NCI-H2227 treated with DMSO at 0.1 percent for 48 hours (cell line): ENCODE data around the gene PPM1G.
"Not testable (repeated sequence)": the region's sequence is repeated elsewhere in the genome, so short reads cannot be mapped to it uniquely, and the experiment has no call there.

ENCODE experiments used
- DNase-seq: peaks from one replicate; lab custom pipeline; 2025; lab: John Stamatoyannopoulos, UW

The PPM1G gene

GRCh38 chr2:27375513-27376099 lies 33.8 kb downstream of the PPM1G start:
- no peak for DNase-seq

- DNase-seq = no peak
Measured at GRCh38 chr2:27373567-27373966, 35.8 kb downstream of the PPM1G start.

- DNase-seq = no peak
Measured at GRCh38 chr2:27372937-27373336, 36.5 kb downstream of the PPM1G start.

GRCh38 chr2:27370816-27371620 lies 38.4 kb downstream of the PPM1G start:
- DNase-seq = peak; percentile 25

- peak; percentile 98 for DNase-seq
Measured at GRCh38 chr2:27370026-27370815, 39.2 kb downstream of the PPM1G start, which contains the start of the genes EIF2B4 and SNX17. EIF2B4 (minus strand) TSS chr2:27370338; CDS start chr2:27370314, 24 bp downstream. SNX17 (plus strand) TSS chr2:27370616; CDS start chr2:27370744, 128 bp downstream.

GRCh38 chr2:27369471-27370025 lies 39.8 kb downstream of the PPM1G start:
- DNase-seq = peak; percentile 54

- DNase-seq = no peak
Measured at GRCh38 chr2:27363933-27364332, 45.5 kb downstream of the PPM1G start.

- no peak for DNase-seq
Measured at GRCh38 chr2:27362678-27363420, 46.5 kb downstream of the PPM1G start.

GRCh38 chr2:27356382-27357181 lies 52.8 kb downstream of the PPM1G start, which contains the start of gene GTF3C2:
GTF3C2 (minus strand) TSS chr2:27356764; CDS start chr2:27343554, 13,210 bp downstream.
- peak; percentile 98 for DNase-seq

GRCh38 chr2:27356056-27356381 lies 53.4 kb downstream of the PPM1G start:
- no peak for DNase-seq

GRCh38 chr2:27354597-27354927 lies 54.8 kb downstream of the PPM1G start:
- no peak for DNase-seq

- DNase-seq = no peak
Measured at GRCh38 chr2:27353762-27354596, 55.4 kb downstream of the PPM1G start.

- not testable (repeated sequence) for DNase-seq
Measured at GRCh38 chr2:27353386-27353761, 56.0 kb downstream of the PPM1G start.

- no peak for DNase-seq
Measured at GRCh38 chr2:27351802-27352598, 57.4 kb downstream of the PPM1G start.

- no peak for DNase-seq
Measured at GRCh38 chr2:27350106-27350693, 59.2 kb downstream of the PPM1G start.

GRCh38 chr2:27347641-27348040 lies 61.8 kb downstream of the PPM1G start:
- no peak for DNase-seq

- DNase-seq = no peak
Measured at GRCh38 chr2:27336173-27336572, 73.2 kb downstream of the PPM1G start.

- DNase-seq = no peak
Measured at GRCh38 chr2:27335311-27335710, 74.1 kb downstream of the PPM1G start.
